ENCODE results near the gene KPRP. TPM values are rescaled to one million over a fixed set of nuclear protein-coding genes. Genes with fewer than 3 reads are reported as not detected.

The KPRP gene
- total RNA-seq, 1 experiment from 2014 or later: not detected

Other genes starting within 250 kb of the KPRP start
- gene LCE5A, start 247.2 kb upstream of the KPRP start, total RNA-seq (2014; rRNA removed; shearing (Covaris generic); ENCODE audit: low replicate concordance): not detected in 2 replicates
- not detected in 2 replicates for gene CRCT1, start 243.5 kb upstream of the KPRP start, total RNA-seq (2014; rRNA removed; shearing (Covaris generic); ENCODE audit: low replicate concordance)
- not detected in 2 replicates for gene LCE3E, start 191.2 kb upstream of the KPRP start, total RNA-seq (2014; rRNA removed; shearing (Covaris generic); ENCODE audit: low replicate concordance)
- gene LCE3D, start 177.5 kb upstream of the KPRP start, total RNA-seq (2014; rRNA removed; shearing (Covaris generic); ENCODE audit: low replicate concordance): not detected in 2 replicates
- gene LCE3C, start 157.8 kb upstream of the KPRP start, total RNA-seq (2014; rRNA removed; shearing (Covaris generic); ENCODE audit: low replicate concordance): not detected in 2 replicates
- not detected in 2 replicates for gene LCE3B, start 144.2 kb upstream of the KPRP start, total RNA-seq (2014; rRNA removed; shearing (Covaris generic); ENCODE audit: low replicate concordance)
- not detected in 2 replicates for gene LCE3A, start 134.9 kb upstream of the KPRP start, total RNA-seq (2014; rRNA removed; shearing (Covaris generic); ENCODE audit: low replicate concordance)
- gene LCE2D, start 94.6 kb upstream of the KPRP start, total RNA-seq (2014; rRNA removed; shearing (Covaris generic); ENCODE audit: low replicate concordance): not detected in 2 replicates
- not detected in 2 replicates for gene LCE2C, start 82.7 kb upstream of the KPRP start, total RNA-seq (2014; rRNA removed; shearing (Covaris generic); ENCODE audit: low replicate concordance)
- gene LCE2B, start 71.9 kb upstream of the KPRP start, total RNA-seq (2014; rRNA removed; shearing (Covaris generic); ENCODE audit: low replicate concordance): not detected in 2 replicates
- gene LCE2A, start 59.7 kb upstream of the KPRP start, total RNA-seq (2014; rRNA removed; shearing (Covaris generic); ENCODE audit: low replicate concordance): not detected in 2 replicates
- gene LCE4A, start 49.9 kb upstream of the KPRP start, total RNA-seq (2014; rRNA removed; shearing (Covaris generic); ENCODE audit: low replicate concordance): not detected in 2 replicates
- not detected in 2 replicates for gene LCE1F, start 17.1 kb downstream of the KPRP start, total RNA-seq (2014; rRNA removed; shearing (Covaris generic); ENCODE audit: low replicate concordance)
- gene LCE1E, start 28.2 kb downstream of the KPRP start, total RNA-seq (2014; rRNA removed; shearing (Covaris generic); ENCODE audit: low replicate concordance): not detected in 2 replicates
- gene LCE1D, start 38.7 kb downstream of the KPRP start, total RNA-seq (2014; rRNA removed; shearing (Covaris generic); ENCODE audit: low replicate concordance): not detected in 2 replicates
- gene LCE1C, start 48.6 kb downstream of the KPRP start, total RNA-seq (2014; rRNA removed; shearing (Covaris generic); ENCODE audit: low replicate concordance): not detected in 2 replicates
- not detected in 2 replicates for gene LCE1B, start 53.9 kb downstream of the KPRP start, total RNA-seq (2014; rRNA removed; shearing (Covaris generic); ENCODE audit: low replicate concordance)
- not detected in 2 replicates for gene LCE1A, start 69.4 kb downstream of the KPRP start, total RNA-seq (2014; rRNA removed; shearing (Covaris generic); ENCODE audit: low replicate concordance)
- gene LCE6A, start 84.8 kb downstream of the KPRP start, total RNA-seq (2014; rRNA removed; shearing (Covaris generic); ENCODE audit: low replicate concordance): not detected in 2 replicates
- not detected in 2 replicates for gene LCE7A, start 102.0 kb downstream of the KPRP start, total RNA-seq (2014; rRNA removed; shearing (Covaris generic); ENCODE audit: low replicate concordance)
- gene SMCP, start 120.3 kb downstream of the KPRP start, total RNA-seq (2014; rRNA removed; shearing (Covaris generic); ENCODE audit: low replicate concordance): not detected in 2 replicates
- gene IVL, start 150.5 kb downstream of the KPRP start, total RNA-seq (2014; rRNA removed; shearing (Covaris generic); ENCODE audit: low replicate concordance): not detected in 2 replicates
- gene SPRR5, start 189.2 kb downstream of the KPRP start, total RNA-seq (2014; rRNA removed; shearing (Covaris generic); ENCODE audit: low replicate concordance): not detected in 2 replicates
- not detected in 2 replicates for gene SPRR4, start 212.6 kb downstream of the KPRP start, total RNA-seq (2014; rRNA removed; shearing (Covaris generic); ENCODE audit: low replicate concordance)
- gene SPRR1A, start 226.1 kb downstream of the KPRP start, total RNA-seq (2014; rRNA removed; shearing (Covaris generic); ENCODE audit: low replicate concordance): not detected in 2 replicates
- gene SPRR3, start 243.7 kb downstream of the KPRP start, total RNA-seq (2014; rRNA removed; shearing (Covaris generic); ENCODE audit: low replicate concordance): not detected in 2 replicates

Measured in MG63 (cell line).